Hematopoietic multipotent progenitor cell treated with erythropoietin and hydrocortisone succinate and interleukin-3 and kit ligand, for 6 days (in vitro differentiated cells): ENCODE measurements around the gene HTR7.
"Not testable (repeated sequence)": the region's sequence is repeated elsewhere in the genome, so short reads cannot be mapped to it uniquely, and the experiment has no call there.

Source experiments
- DNase-seq: peaks from one replicate; pipeline ENCODE4 v3.0.0-alpha.2; 2015

Gene HTR7

GRCh38 chr10:90857635-90858460, at the start of gene HTR7:
Gene HTR7, minus strand, starts transcription at chr10:90858039. Its CDS starts 368 bp downstream, at chr10:90857671.
- DNase-seq: peak; percentile 41

DNA sequence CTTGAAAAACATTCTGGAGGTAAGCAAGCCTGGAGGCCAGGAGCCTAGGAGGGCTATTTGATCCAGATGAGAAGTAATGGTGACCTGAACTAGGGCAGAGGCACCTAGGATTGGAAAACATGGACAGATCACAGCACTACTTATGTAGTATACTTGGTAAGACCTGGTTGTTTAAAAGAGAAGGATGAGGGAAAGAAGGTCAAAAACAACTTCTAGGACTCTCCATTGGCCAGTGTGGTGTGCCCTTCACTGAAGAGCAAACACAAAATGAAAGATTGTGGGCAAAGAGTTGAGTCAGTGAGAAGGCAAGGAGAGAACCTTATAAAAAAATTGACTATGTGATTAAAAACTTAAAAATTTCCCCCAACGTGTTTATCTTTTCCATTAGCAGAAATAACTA, 48.8 kb upstream of the HTR7 start:
- DNase-seq: no peak

GRCh38 chr10:90905925-90906324, 48.1 kb upstream of the HTR7 start:
- DNase-seq: no peak

- not testable (repeated sequence) for DNase-seq
These were observed 39.1 kb upstream of the HTR7 start for GRCh38 chr10:90896916-90897315.

- DNase-seq: no peak
These were observed 35.4 kb upstream of the HTR7 start for GRCh38 chr10:90893190-90893589.

DNA sequence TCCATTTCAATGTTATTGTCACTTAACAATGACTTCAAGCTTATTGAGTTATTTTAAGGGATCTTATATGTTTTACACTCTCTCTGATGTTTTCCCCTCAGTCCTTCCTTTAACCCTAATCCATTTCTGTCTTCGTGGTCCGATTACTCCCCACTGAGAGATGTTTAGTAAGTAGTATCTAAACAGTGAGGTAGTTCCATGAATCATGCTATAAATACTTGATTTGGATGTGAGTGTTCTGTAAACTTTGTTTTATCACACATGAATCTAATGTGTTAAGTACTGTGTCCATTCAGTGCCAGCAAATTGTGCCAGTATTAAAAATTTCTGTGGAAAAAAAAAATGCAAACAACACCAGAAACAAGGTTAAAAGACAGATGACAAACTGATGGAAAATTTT, 32.5 kb upstream of the HTR7 start:
- no peak for DNase-seq

- no peak for DNase-seq
These were observed 31.8 kb upstream of the HTR7 start for GRCh38 chr10:90889636-90890035.

- no peak for DNase-seq
These were observed 30.5 kb upstream of the HTR7 start for GRCh38 chr10:90888387-90888786.

GRCh38 chr10:90887555-90887954, 29.7 kb upstream of the HTR7 start:
- no peak for DNase-seq

DNA sequence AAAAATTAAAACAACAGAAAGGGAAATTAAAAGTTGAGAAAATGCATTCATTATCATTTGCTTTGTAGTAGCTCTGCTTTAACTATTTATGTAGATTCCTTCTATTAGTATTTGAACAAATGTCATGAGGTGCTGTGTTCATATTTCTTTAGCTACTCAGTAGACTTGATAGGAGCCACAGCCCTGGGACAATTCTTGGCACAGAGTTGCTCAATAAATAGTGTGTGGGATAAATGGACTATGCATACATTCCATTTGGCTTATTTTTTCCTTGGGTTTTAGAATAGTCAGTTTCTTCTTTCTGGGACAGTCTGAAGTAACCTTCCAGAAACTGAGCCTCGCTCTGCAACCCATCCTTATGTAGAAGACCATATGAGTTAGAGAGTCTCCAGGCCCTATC, 27.3 kb upstream of the HTR7 start:
- no peak for DNase-seq

GRCh38 chr10:90884431-90884830, 26.6 kb upstream of the HTR7 start:
- no peak for DNase-seq

GRCh38 chr10:90880059-90880719, 22.4 kb upstream of the HTR7 start:
- DNase-seq: peak; percentile 76

DNA sequence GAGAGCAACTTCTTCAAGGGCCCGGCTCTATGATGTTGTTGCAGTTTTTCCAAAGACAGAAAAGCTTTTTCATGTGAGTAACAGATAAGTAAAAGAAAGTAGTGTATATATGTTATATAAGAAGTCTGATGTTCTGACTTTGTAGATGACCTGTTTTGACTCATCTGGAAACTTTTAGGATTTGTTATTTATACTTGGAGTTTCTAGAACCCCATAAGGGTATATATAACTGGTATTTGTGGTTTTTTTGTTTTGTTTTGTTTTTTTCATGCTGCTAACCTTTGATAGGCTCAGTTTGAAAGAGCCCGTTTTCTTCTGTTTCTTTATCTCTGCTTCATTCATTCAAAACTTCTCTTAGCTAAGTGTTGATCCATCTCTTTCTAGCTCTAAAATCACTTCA, 21.2 kb upstream of the HTR7 start:
- no peak for DNase-seq

DNA sequence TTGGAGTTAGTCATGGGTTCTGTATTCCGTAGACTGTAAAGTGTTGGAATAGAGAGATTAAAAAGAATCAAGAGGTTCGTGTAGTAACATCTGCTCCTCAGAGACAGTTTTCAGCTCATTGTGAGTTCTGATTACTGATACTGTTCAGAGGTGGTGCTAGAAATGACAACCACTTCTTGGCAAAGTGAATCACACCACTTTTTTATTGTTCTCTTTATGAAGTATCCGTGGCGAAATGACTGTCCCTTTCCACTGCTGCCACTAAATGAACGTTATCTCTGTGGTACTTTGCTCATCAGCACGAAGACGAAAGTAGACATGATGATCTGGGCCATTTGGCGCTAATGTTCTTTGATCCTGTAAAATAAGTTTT, 14.8 kb upstream of the HTR7 start:
- peak; percentile 34 for DNase-seq

- peak; percentile 89 for DNase-seq
These were observed 14.2 kb upstream of the HTR7 start, which contains the start of gene RPP30 for GRCh38 chr10:90871766-90872647. Gene RPP30, plus strand, starts transcription at chr10:90871974. Its CDS starts 13 bp downstream, at chr10:90871987.

- peak; percentile 83 for DNase-seq
These were observed 13.5 kb upstream of the HTR7 start for GRCh38 chr10:90871279-90871765.

DNA sequence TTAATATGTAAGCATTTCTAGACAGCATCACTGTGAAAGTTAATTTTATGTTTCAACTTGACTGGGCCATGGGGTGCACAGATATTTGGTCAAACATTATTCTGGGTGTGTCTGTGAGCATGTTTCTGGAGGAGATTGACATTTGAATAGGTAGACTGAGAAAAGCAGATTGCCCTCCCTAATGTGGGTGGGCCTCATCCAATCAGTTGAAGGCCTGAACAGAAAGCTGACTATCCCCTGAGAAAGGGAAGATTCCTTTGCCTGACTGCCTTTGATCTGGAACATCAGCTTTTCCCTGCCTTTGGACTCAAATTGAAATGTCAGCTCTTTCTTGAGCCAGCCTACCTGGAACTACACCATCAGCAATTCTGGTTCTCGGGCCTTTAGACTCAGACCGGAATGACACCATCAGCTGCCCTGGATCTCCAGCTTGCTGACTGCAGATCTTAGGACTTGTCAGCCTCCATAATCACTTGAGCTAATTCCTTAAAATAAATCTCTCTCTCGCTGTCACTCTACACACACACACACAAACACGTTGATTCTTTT, 8.3 kb upstream of the HTR7 start:
- DNase-seq: no peak

DNA sequence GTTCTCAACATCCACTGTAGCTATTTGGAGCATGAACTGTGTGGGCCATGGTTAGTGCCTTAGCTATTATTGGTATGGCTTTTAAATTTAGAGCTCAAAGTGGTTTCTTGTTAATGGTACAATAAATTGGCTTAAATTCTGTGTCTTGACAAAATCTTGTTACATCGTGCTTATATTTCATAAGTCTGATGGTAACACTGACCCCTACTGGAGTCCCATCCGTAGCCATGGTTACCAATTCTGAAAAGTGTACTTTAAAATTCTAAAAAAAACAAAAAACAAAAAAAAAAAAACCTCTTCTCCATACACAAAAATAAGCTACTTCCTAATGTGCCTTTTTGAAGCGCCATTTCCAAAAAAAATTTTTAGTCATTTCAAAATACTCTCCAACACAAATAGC, 7.6 kb upstream of the HTR7 start:
- peak; percentile 69 for DNase-seq

- peak; percentile 56 for DNase-seq
These were observed 5.2 kb upstream of the HTR7 start for GRCh38 chr10:90862908-90863514.

DNA sequence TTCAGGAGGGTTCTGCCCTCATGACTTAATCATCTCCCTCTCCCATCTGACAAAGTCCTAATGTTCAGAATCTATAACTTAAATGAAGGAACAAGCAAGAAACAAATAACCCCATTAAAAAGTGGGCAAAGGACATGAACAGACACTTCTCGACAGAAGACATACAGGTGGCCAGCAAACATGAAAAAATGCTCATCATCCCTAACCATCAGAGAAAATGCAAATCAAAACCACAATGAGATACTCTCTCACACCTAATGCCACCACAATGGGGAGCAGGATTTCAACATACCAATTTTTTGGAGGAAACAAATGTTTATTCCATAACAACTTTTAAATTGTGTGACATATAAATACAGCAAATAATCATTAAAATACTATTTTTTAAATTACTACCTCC, 3.0 kb upstream of the HTR7 start:
- DNase-seq: no peak

GRCh38 chr10:90859321-90859751, 1.5 kb upstream of the HTR7 start:
- peak; percentile 13 for DNase-seq

DNA sequence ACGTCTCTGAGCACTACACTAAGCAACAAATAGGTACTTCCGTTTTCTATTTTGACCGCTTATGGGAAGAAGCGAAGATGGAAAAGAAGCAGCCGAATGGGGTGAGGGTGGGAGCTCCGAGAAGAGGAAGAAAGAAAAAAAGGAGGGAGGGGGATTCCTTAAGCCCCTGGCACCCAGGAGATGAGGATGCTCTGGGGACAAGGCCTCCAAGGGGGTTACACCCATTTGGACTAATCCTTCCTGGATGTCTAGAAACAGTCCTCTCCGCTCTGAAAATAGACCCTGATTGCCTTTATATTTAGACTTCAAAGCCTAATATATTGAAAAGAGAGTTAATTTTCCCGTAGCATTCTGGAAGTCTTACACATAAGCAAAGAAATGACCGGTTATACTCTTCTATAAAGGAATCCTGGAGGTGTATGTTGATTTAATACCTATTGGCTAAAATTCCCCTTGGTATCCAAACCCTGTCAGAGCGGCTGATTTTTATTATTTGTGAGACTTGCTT, 676 bp upstream of the HTR7 start:
- DNase-seq: no peak
